GM12878 (cell line): Measurements from ENCODE around the gene CLCNKA. TPM values are rescaled to one million over a fixed set of nuclear protein-coding genes. Genes with fewer than 3 reads are reported as not detected.
A peak's percentile ranks its signal among the peaks of the same experiment; 100 is the strongest.

ENCODE experiments used
- EGR1 ChIP-seq, 2 experiments: IDR thresholded peaks; 1 replicate in 1 of 2; 2 replicates in 1 of 2; pipeline ENCODE4 v1.6.1; 2011 to 2012; ENCODE audit warnings: low read depth in 2 of 2, low read length in 2 of 2, borderline replicate concordance in 1 of 2, mild to moderate bottlenecking in 1 of 2, moderate library complexity in 1 of 2
- ETV6 ChIP-seq, 2 experiments: fragments of 450-650 bp in 1 of 2; IDR thresholded peaks in 1 of 2; conservative IDR thresholded peaks in 1 of 2; 2 replicates each; pipeline ENCODE4 v1.6.1; 2014; ENCODE audit warnings: antibody characterized with exemption in 1 of 2, borderline replicate concordance in 1 of 2, low read depth in 1 of 2, mild to moderate bottlenecking in 1 of 2, moderate library complexity in 1 of 2
- GABPA ChIP-seq: IDR thresholded peaks from 2 replicates; pipeline ENCODE4 v1.6.1; 2014; ENCODE audit warnings: antibody characterized with exemption, low read depth, mild to moderate bottlenecking, inconsistent platforms
- MEF2B ChIP-seq: fragments of 450-650 bp; IDR thresholded peaks from 2 replicates; pipeline ENCODE4 v1.6.1; 2018; ENCODE audit warnings: mild to moderate bottlenecking, moderate library complexity; ENCODE audit not compliant: partially characterized antibody, poor library complexity, severe bottlenecking
- RB1 ChIP-seq: fragments of 450-650 bp; formaldehyde crosslinking; IDR thresholded peaks from 2 replicates; pipeline ENCODE4 v1.6.1; 2017; ENCODE audit warnings: mild to moderate bottlenecking, borderline replicate concordance
- SMAD1 ChIP-seq: fragments of 450-650 bp; IDR thresholded peaks from 2 replicates; pipeline ENCODE4 v1.6.1; 2018; ENCODE audit warnings: mild to moderate bottlenecking, low read depth; ENCODE audit not compliant: partially characterized antibody
- STAT1 ChIP-seq: fragments of 450-650 bp; conservative IDR thresholded peaks from 2 replicates; pipeline ENCODE4 v1.6.1; 2014; ENCODE audit warnings: antibody characterized with exemption, mild to moderate bottlenecking
- SUZ12 ChIP-seq: fragments of 200-600 bp; sonication (generic); IDR thresholded peaks from one replicate; pipeline ENCODE4 v1.6.1; 2018; ENCODE audit warnings: antibody characterized with exemption, mild to moderate bottlenecking; ENCODE audit not compliant: unreplicated experiment
- ZNF207 ChIP-seq: fragments of 450-650 bp; IDR thresholded peaks from 2 replicates; pipeline ENCODE4 v1.6.1; 2014; ENCODE audit warnings: antibody characterized with exemption, mild to moderate bottlenecking, borderline replicate concordance
- ZNF217 ChIP-seq: fragments of 450-650 bp; IDR thresholded peaks from 2 replicates; pipeline ENCODE4 v1.6.1; 2017; ENCODE audit warnings: antibody characterized with exemption, mild to moderate bottlenecking
- polyA plus RNA-seq, 11 experiments: library from polyadenylated mRNA; depleted of rRNA in 4 of 11; unstranded in 6 of 11; stranded (reverse) in 5 of 11; fragments of >200 nt; fragmentation: Nextera tagmentation in 4 of 11; fragmentation: Illumina TruSeq in 1 of 11; extraction: Ambion mirVana in 4 of 11; extraction: Trizol in 1 of 11; gene quantifications; 1 replicate in 1 of 11; 2 replicates in 10 of 11; pipeline versions ENCODE4 v1.2.1 to v1.2.3, GENCODE V29; 2011 to 2016; ENCODE audit warnings: inconsistent platforms in 2 of 11, missing spikeins in 2 of 11, low read depth in 1 of 11
- total RNA-seq, 4 experiments: library from RNA; depleted of rRNA in 3 of 4; stranded (reverse); fragments of >200 nt in 3 of 4; fragmentation: Illumina TruSeq in 1 of 4; extraction: Trizol in 1 of 4; gene quantifications; 2 replicates each; pipeline versions ENCODE4 v1.2.1 to v1.2.3, GENCODE V29; 2013 to 2021
- TF ChIP-seq, protein P1 (sequence below): IDR thresholded peaks from 2 replicates; pipeline ENCODE4 v1.6.1; 2012; ENCODE audit warnings: low read depth, low read length, improper control_type of control experiment
- TF ChIP-seq, protein P2 (sequence below): IDR thresholded peaks from 2 replicates; pipeline ENCODE4 v1.6.1; 2012; ENCODE audit warnings: low read depth, low read length, improper control_type of control experiment
- TF ChIP-seq, protein P3 (sequence below): IDR thresholded peaks from 2 replicates; pipeline ENCODE4 v1.6.1; 2011; ENCODE audit warnings: low read depth, low read length, improper control_type of control experiment, borderline replicate concordance
- TF ChIP-seq, protein P4 (sequence below): fragments of 450-650 bp; IDR thresholded peaks from 2 replicates; pipeline ENCODE4 v1.6.1; 2018; ENCODE audit warnings: borderline replicate concordance, mild to moderate bottlenecking; ENCODE audit not compliant: partially characterized antibody
- TF ChIP-seq, protein P5 (sequence below): fragments of 450-650 bp; IDR thresholded peaks from 2 replicates; pipeline ENCODE4 v1.6.1; 2017; ENCODE audit warnings: mild to moderate bottlenecking, moderate library complexity
- TF ChIP-seq, protein P6 (sequence below): IDR thresholded peaks from 2 replicates; pipeline ENCODE4 v1.6.1; 2012; ENCODE audit warnings: low read length, inconsistent platforms

The CLCNKA gene
- total and polyA plus RNA-seq, 10 of the 15 experiments (the other 5 are each of a cell fraction or from before 2014, with no cell fraction given): 0.02 to 0.15 (median 0.08) TPM; not detected in 6

DNA sequence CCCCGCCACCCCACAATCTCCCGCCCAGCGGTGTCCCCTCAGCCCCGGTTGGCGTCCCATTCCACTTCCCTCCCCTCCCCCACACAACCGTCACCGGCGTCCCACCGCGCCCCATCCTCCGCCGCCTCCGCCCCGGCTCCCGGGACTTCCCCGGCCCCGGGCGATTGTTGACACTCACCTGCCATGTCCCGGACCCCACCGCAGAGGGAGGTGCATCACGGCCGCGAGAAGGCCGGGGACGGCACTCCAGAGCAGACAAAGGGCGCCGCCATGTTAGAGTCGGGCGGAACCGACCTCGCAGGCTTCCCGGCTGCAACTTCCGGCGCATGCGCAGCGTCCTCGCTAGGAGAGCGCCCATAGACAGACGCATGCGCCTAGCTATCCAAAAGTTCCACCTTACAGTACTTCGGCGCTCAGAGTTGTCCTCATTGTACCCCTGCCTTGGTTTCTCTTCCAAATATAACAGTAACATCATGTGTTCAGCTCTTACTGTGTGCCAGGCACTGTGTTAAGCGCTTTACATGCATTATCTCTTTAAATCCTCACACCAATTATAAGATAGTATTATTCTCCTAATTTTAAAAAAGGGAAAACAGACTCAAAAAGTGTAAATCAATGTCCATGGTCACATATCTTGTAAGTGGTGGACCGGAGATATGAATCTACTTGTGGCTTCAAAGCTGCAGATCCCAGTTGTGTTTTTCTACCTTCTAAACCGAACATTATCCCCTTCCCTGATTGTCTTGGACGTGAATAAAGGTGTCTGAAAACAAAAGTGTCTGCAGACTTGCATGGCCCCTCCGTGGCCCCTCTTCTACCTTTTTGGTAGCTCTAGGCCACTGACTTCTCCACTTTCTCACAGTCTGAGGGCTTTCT, 45.8 kb upstream of the CLCNKA start, which contains the start of gene ZBTB17 (continued):
- TF ChIP-seq MEF2B (no peak), ZNF217 (no peak), RB1 (no peak; the same call in 1 of the 2 replicates), ETV6 (conservative IDR thresholded peaks at IDR 0.05 in 1 of 2, IDR thresholded peaks at IDR 0.05 in 1 of 2; ENCODE audit: borderline replicate concordance in 1 of 2, low read depth in 1 of 2) (no peak), SMAD1 (no peak), SUZ12 (no peak), GABPA (peak; percentile 86), EGR1 (IDR thresholded peaks at IDR 0.05; ENCODE audit: borderline replicate concordance in 1 of 2, low read depth in 2 of 2, low read length in 2 of 2) (no peak), ZNF207 (peak; percentile 80), STAT1 (peak; percentile 40; the same call in 1 of the 2 replicates)
- TF ChIP-seq, protein P1, sequence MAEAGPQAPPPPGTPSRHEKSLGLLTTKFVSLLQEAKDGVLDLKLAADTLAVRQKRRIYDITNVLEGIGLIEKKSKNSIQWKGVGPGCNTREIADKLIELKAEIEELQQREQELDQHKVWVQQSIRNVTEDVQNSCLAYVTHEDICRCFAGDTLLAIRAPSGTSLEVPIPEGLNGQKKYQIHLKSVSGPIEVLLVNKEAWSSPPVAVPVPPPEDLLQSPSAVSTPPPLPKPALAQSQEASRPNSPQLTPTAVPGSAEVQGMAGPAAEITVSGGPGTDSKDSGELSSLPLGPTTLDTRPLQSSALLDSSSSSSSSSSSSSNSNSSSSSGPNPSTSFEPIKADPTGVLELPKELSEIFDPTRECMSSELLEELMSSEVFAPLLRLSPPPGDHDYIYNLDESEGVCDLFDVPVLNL: no peak
- TF ChIP-seq, protein P2, sequence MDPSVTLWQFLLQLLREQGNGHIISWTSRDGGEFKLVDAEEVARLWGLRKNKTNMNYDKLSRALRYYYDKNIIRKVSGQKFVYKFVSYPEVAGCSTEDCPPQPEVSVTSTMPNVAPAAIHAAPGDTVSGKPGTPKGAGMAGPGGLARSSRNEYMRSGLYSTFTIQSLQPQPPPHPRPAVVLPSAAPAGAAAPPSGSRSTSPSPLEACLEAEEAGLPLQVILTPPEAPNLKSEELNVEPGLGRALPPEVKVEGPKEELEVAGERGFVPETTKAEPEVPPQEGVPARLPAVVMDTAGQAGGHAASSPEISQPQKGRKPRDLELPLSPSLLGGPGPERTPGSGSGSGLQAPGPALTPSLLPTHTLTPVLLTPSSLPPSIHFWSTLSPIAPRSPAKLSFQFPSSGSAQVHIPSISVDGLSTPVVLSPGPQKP: no peak
- TF ChIP-seq, protein P3, sequence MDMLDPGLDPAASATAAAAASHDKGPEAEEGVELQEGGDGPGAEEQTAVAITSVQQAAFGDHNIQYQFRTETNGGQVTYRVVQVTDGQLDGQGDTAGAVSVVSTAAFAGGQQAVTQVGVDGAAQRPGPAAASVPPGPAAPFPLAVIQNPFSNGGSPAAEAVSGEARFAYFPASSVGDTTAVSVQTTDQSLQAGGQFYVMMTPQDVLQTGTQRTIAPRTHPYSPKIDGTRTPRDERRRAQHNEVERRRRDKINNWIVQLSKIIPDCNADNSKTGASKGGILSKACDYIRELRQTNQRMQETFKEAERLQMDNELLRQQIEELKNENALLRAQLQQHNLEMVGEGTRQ: no peak
- TF ChIP-seq, protein P4, sequence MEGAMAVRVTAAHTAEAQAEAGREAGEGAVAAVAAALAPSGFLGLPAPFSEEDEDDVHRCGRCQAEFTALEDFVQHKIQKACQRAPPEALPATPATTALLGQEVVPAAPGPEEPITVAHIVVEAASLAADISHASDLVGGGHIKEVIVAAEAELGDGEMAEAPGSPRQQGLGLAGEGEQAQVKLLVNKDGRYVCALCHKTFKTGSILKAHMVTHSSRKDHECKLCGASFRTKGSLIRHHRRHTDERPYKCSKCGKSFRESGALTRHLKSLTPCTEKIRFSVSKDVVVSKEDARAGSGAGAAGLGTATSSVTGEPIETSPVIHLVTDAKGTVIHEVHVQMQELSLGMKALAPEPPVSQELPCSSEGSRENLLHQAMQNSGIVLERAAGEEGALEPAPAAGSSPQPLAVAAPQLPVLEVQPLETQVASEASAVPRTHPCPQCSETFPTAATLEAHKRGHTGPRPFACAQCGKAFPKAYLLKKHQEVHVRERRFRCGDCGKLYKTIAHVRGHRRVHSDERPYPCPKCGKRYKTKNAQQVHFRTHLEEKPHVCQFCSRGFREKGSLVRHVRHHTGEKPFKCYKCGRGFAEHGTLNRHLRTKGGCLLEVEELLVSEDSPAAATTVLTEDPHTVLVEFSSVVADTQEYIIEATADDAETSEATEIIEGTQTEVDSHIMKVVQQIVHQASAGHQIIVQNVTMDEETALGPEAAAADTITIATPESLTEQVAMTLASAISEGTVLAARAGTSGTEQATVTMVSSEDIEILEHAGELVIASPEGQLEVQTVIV: peak; percentile 36
- TF ChIP-seq, protein P5, sequence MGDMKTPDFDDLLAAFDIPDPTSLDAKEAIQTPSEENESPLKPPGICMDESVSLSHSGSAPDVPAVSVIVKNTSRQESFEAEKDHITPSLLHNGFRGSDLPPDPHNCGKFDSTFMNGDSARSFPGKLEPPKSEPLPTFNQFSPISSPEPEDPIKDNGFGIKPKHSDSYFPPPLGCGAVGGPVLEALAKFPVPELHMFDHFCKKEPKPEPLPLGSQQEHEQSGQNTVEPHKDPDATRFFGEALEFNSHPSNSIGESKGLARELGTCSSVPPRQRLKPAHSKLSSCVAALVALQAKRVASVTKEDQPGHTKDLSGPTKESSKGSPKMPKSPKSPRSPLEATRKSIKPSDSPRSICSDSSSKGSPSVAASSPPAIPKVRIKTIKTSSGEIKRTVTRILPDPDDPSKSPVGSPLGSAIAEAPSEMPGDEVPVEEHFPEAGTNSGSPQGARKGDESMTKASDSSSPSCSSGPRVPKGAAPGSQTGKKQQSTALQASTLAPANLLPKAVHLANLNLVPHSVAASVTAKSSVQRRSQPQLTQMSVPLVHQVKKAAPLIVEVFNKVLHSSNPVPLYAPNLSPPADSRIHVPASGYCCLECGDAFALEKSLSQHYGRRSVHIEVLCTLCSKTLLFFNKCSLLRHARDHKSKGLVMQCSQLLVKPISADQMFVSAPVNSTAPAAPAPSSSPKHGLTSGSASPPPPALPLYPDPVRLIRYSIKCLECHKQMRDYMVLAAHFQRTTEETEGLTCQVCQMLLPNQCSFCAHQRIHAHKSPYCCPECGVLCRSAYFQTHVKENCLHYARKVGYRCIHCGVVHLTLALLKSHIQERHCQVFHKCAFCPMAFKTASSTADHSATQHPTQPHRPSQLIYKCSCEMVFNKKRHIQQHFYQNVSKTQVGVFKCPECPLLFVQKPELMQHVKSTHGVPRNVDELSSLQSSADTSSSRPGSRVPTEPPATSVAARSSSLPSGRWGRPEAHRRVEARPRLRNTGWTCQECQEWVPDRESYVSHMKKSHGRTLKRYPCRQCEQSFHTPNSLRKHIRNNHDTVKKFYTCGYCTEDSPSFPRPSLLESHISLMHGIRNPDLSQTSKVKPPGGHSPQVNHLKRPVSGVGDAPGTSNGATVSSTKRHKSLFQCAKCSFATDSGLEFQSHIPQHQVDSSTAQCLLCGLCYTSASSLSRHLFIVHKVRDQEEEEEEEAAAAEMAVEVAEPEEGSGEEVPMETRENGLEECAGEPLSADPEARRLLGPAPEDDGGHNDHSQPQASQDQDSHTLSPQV: no peak
- TF ChIP-seq, protein P6, sequence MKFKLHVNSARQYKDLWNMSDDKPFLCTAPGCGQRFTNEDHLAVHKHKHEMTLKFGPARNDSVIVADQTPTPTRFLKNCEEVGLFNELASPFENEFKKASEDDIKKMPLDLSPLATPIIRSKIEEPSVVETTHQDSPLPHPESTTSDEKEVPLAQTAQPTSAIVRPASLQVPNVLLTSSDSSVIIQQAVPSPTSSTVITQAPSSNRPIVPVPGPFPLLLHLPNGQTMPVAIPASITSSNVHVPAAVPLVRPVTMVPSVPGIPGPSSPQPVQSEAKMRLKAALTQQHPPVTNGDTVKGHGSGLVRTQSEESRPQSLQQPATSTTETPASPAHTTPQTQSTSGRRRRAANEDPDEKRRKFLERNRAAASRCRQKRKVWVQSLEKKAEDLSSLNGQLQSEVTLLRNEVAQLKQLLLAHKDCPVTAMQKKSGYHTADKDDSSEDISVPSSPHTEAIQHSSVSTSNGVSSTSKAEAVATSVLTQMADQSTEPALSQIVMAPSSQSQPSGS: no peak
